Psoas muscle (tissue), 8 donors: ENCODE data around the gene KCNK13. TPM values are rescaled to one million over a fixed set of nuclear protein-coding genes. Genes with fewer than 3 reads are reported as not detected.

ENCODE experiments used
- ATAC-seq, 4 donors: fragments of 200-7000 bp; cut with Tn5 transposase; one replicate each; pipeline ENCODE4 v1.9.1; 2020; ENCODE audit warnings: moderate library complexity in 3 of 4, mild to moderate bottlenecking in 2 of 4
- DNase-seq, 2 donors: peaks; one replicate each; pipeline ENCODE4 v3.0.0-alpha.2; 2020
- H3K27ac ChIP-seq: fragments of 200-600 bp; one replicate; pipeline ENCODE4 v1.8.0; 2022
- H3K27me3 ChIP-seq, 3 donors: fragments of 200-600 bp in 1 of 3; one replicate each; pipeline versions ENCODE4 v1.6.1 to v1.8.0; 2013 to 2022; ENCODE audit warnings: low read length in 2 of 3, mild to moderate bottlenecking in 2 of 3, moderate library complexity in 1 of 3; ENCODE audit not compliant: insufficient read depth in 3 of 3
- H3K36me3 ChIP-seq, 2 donors: fragments of 200-600 bp in 1 of 2; one replicate each; pipeline versions ENCODE4 v1.6.1 to v1.8.0; 2013 to 2022; ENCODE audit warnings: low read depth in 1 of 2, mild to moderate bottlenecking in 1 of 2, moderate library complexity in 1 of 2; ENCODE audit not compliant: insufficient read depth in 1 of 2
- H3K4me1 ChIP-seq: fragments of 200-600 bp; one replicate; pipeline ENCODE4 v1.8.0; 2022
- H3K4me3 ChIP-seq: fragments of 200-600 bp; one replicate; pipeline ENCODE4 v1.8.0; 2022; ENCODE audit warnings: mild to moderate bottlenecking
- H3K9me3 ChIP-seq: fragments of 200-600 bp; one replicate; pipeline ENCODE4 v1.8.0; 2022
- WGBS, 3 donors: extraction: QIAGEN DNeasy Blood & Tissue Kit; methylation state at CpG; one replicate each; pipeline versions ENCODE4 v1.1.6 to v1.1.7; 2013; 5-methylcytosine and 5-hydroxymethylcytosine counted together
- intact Hi-C, 2 donors: fragments of 100-400 bp; cut with DNase I; formaldehyde crosslinking; loops; one replicate each; pipeline versions ENCODE4 v1.11.0 to v1.14.2; 2022
- polyA plus RNA-seq, 3 donors: library from polyadenylated mRNA; stranded (reverse); fragments of 200-250 nt; gene quantifications; one replicate each; pipeline ENCODE4 v1.2.3, GENCODE V29; 2013
- total RNA-seq, 4 donors: library from RNA; stranded (reverse); fragmentation: NEBNext Ultra II Directional in 2 of 4; extraction: Animal tissue kit (Norgen Biotek cat#: 25700) in 2 of 4; gene quantifications; one replicate each; pipeline versions ENCODE4 v1.2.1 to v1.2.4, GENCODE V29; 2021 to 2023
- TF ChIP-seq, protein P1 (sequence below): fragments of 200-600 bp; IDR thresholded peaks from one replicate; pipeline ENCODE4 v1.8.0; 2022; ENCODE audit warnings: antibody characterized with exemption
- donor health status: healthy with polysubstance abuse.
- donor health status: DM: no; HTN: no; CAD: no; lungs with moderate emphysema.
- donor health status: Bipolar disorder and iron deficiency.
- donor health status: healthy.
- donor health status: DM: yes; HTN: yes; CAD: no.
- donor health status: DM: no; HTN: no; CAD: no.
- donor health status: DM: no; HTN: no; CAD: no.
- donor health status: DM: yes; HTN: yes; CAD: no.

Gene KCNK13
- total and polyA plus RNA-seq, 7 donors = 0.01 to 0.30 (median 0.03) TPM; not detected in 3

DNA sequence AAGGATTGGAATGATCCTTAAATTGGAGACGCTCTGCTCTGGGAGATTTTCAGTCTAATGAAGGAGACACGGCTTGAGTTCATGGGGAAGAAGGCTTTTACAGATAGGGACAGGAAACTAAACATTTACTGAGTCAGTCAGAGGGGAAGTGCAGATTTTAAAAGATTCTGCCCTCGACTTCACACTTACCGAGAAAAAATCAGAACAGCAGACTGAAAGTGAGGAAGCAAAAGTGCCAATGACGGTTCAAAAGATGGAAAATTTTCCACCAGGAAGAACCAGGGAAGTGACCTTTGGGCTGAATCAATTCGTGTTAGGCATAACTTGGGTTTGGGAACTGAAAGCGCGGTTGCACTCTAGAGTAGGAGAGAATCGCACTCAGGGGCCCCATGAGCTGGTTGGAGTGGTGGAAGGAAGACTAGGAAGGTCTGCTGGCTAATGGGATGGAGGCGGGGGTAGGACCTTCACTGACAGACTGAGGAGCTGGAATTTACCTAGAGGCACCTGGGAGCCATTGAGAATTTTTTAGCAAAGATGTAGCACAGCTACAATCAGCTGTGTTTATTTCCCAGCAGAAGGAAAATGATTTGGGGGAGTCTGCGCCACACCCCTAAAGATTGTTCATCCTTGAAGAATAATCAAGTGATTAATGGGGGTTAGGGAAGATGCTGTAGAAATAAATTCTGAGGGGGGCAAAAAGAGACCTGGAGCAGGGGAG is 1.2 kb downstream of the KCNK13 start:
- ATAC-seq (no peak), DNase-seq (no peak)
- no peaks in the 10 kb centered on the region for H3K36me3 ChIP-seq
- no peak overlapping the region for H3K27ac ChIP-seq
- H3K9me3 ChIP-seq = no peaks in the 10 kb centered on the region
- WGBS, 3 donors = 28 to 32% (median 28%) methylated on average over 11 of the region's 11 CpGs
- H3K4me1 ChIP-seq = peaks cover 10% of the 10 kb centered on the region
- TF ChIP-seq, protein P1, sequence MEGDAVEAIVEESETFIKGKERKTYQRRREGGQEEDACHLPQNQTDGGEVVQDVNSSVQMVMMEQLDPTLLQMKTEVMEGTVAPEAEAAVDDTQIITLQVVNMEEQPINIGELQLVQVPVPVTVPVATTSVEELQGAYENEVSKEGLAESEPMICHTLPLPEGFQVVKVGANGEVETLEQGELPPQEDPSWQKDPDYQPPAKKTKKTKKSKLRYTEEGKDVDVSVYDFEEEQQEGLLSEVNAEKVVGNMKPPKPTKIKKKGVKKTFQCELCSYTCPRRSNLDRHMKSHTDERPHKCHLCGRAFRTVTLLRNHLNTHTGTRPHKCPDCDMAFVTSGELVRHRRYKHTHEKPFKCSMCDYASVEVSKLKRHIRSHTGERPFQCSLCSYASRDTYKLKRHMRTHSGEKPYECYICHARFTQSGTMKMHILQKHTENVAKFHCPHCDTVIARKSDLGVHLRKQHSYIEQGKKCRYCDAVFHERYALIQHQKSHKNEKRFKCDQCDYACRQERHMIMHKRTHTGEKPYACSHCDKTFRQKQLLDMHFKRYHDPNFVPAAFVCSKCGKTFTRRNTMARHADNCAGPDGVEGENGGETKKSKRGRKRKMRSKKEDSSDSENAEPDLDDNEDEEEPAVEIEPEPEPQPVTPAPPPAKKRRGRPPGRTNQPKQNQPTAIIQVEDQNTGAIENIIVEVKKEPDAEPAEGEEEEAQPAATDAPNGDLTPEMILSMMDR = no peak
- peaks cover 4 to 88% (median 30%) of the 10 kb centered on the region in 3 donors for H3K27me3 ChIP-seq
- intact Hi-C loops = no loop called here
- peak overlapping the region; percentile 62 for H3K4me3 ChIP-seq

DNA sequence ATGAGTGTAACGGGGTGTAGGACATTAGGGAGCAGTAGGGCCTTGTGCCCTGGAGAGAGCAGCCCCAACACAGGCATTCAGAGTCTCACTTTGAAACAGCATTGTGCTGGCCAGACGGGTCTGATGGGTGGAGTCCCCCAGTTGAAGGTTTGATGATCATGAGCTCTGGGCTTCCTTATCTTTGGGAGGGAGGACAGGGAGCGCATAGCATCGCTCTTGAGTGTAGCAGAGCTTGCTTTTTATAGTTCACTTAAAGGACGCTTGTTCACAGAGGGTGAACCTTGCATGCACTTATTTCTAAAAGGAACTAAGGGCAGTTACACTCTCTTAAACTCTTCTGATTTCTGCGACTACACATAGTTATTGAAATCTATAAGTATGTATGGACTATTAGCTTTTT is 10.6 kb downstream of the KCNK13 start:
- intact Hi-C loops = no loop called here
- H3K4me1 ChIP-seq = no peaks in the 10 kb centered on the region
- TF ChIP-seq, protein P1 = no peak
- WGBS, 3 donors = 66 to 79% (median 76%) methylated on average over 6 of the region's 6 CpGs
- H3K27ac ChIP-seq = no peak overlapping the region
- peaks cover 2 to 33% (median 6%) of the 10 kb centered on the region in 3 donors for H3K27me3 ChIP-seq
- DNase-seq (no peak), ATAC-seq (no peak)
- H3K36me3 ChIP-seq = no peaks in the 10 kb centered on the region
- H3K9me3 ChIP-seq = no peaks in the 10 kb centered on the region
- no peak overlapping the region for H3K4me3 ChIP-seq

DNA sequence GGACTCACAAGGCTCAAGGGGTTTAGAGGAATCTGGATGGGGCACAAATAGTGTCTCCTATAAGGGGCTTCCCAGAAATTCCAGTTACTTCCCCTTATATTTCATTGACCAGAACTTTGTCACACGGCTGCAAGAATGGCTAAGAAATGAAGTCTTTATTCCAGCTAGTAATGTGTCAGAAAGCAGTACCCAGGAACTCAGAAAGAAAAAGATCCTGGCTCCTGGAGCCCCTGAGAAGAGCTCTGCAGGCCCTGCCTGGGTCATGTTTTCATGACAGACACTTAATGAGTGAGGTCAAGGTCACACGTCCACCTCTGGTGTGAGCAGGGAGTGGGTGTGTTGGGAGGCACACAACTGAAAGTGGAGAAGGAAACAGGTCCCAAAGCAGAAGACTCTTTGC is 17.8 kb downstream of the KCNK13 start:
- 60 to 76% (median 75%) methylated on average over 2 of the region's 2 CpGs for WGBS, 3 donors

GRCh38 chr14:90087433-90087832 is 25.6 kb downstream of the KCNK13 start:
- H3K36me3 ChIP-seq = no peaks in the 10 kb centered on the region
- H3K9me3 ChIP-seq = peaks cover 3% of the 10 kb centered on the region
- H3K27ac ChIP-seq = no peak overlapping the region
- H3K4me1 ChIP-seq = no peaks in the 10 kb centered on the region
- intact Hi-C loops = no loop called here
- TF ChIP-seq, protein P1 = no peak
- peak in 1 of 2 donors; percentile 30 for DNase-seq
- ATAC-seq = peak in 3 of 4 donors; percentile 27 to 87 (median 77)
- 73 to 77% (median 76%) methylated on average over 6 of the region's 6 CpGs for WGBS, 3 donors
- H3K27me3 ChIP-seq = no peaks in the 10 kb centered on the region
- no peak overlapping the region for H3K4me3 ChIP-seq

More for the DNA sequence above, 17.8 kb downstream of the KCNK13 start:
- intact Hi-C loops = no loop called here
- Histone ChIP-seq H3K4me1 (no peaks in the 10 kb centered on the region), H3K27me3 (peaks cover 0 to 19% (median 0%) of the 10 kb centered on the region in 3 donors), H3K36me3 (no peaks in the 10 kb centered on the region), H3K27ac (no peak overlapping the region), H3K9me3 (peaks cover 3% of the 10 kb centered on the region), H3K4me3 (no peak overlapping the region)
- TF ChIP-seq, protein P1 = no peak
- DNase-seq (no peak), ATAC-seq (no peak)
